ENCODE results near the gene ZNF140.

Gene ZNF140

GRCh38 chr12:133130038-133130807 is 49.5 kb downstream of the ZNF140 start, which contains the start of the genes ZNF10 and ZNF891:
Gene ZNF10, plus strand, starts transcription at chr12:133130627. Its CDS starts 13,866 bp downstream, at chr12:133144493.
Gene ZNF891, minus strand, starts transcription at chr12:133130274. Its CDS starts 8,356 bp downstream, at chr12:133121918.
- H3K4me3 ChIP-seq (ENCODE audit: low read depth, low read length): peak within 1 kb of the TSS; percentile 83
- TF ChIP-seq, protein P1, sequence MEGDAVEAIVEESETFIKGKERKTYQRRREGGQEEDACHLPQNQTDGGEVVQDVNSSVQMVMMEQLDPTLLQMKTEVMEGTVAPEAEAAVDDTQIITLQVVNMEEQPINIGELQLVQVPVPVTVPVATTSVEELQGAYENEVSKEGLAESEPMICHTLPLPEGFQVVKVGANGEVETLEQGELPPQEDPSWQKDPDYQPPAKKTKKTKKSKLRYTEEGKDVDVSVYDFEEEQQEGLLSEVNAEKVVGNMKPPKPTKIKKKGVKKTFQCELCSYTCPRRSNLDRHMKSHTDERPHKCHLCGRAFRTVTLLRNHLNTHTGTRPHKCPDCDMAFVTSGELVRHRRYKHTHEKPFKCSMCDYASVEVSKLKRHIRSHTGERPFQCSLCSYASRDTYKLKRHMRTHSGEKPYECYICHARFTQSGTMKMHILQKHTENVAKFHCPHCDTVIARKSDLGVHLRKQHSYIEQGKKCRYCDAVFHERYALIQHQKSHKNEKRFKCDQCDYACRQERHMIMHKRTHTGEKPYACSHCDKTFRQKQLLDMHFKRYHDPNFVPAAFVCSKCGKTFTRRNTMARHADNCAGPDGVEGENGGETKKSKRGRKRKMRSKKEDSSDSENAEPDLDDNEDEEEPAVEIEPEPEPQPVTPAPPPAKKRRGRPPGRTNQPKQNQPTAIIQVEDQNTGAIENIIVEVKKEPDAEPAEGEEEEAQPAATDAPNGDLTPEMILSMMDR (IDR thresholded peaks at IDR 0.05; ENCODE audit: low read depth, low read length): no peak

DNA sequence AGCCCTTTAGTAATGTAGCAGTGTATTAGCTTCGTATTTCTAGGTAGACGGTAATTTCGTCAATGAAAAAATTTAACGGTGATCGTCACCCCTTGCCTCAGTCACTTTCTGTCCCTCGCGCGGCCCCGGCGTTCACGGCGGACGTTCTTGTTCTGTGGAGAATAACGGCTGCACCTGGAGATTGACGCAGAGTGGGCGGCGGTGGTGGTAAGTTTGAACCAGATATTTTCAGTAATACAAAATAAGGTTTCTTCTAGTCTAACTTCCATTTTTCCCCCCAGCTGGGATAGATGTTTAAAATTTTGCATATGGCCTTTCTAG is 50.0 kb downstream of the ZNF140 start:
- peak overlapping the region; percentile 83 for H3K4me3 ChIP-seq (ENCODE audit: low read depth, low read length)
- TF ChIP-seq, protein P1 (IDR thresholded peaks at IDR 0.05; ENCODE audit: low read depth, low read length): no peak

- H3K4me3 ChIP-seq (ENCODE audit: low read depth, low read length): no peak overlapping the region
- TF ChIP-seq, protein P1 (IDR thresholded peaks at IDR 0.05; ENCODE audit: low read depth, low read length): no peak
Observed at GRCh38 chr12:133135747-133136146, 55.0 kb downstream of the ZNF140 start.

DNA sequence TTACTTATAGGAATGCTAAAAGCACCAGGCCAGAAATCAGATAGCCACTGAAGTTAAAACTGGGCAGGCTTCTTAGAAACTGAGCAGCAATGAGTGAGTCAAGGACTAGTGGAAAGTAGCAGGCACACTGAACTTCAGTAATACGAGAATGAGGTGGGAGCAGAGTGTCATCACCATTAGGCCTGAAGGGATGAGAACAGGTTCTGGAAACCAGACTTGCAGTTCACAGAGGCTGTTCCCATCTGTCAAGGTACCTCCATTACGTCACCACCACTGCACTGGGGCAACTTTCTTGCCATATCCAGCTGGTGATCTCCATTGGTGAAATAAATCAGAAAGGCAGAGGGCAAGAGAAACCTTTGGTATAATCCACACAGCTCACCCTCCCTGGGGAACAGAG is 65.3 kb downstream of the ZNF140 start:
- TF ChIP-seq, protein P1 (IDR thresholded peaks at IDR 0.05; ENCODE audit: low read depth, low read length): no peak
- no peak overlapping the region for H3K4me3 ChIP-seq (ENCODE audit: low read depth, low read length)

DNA sequence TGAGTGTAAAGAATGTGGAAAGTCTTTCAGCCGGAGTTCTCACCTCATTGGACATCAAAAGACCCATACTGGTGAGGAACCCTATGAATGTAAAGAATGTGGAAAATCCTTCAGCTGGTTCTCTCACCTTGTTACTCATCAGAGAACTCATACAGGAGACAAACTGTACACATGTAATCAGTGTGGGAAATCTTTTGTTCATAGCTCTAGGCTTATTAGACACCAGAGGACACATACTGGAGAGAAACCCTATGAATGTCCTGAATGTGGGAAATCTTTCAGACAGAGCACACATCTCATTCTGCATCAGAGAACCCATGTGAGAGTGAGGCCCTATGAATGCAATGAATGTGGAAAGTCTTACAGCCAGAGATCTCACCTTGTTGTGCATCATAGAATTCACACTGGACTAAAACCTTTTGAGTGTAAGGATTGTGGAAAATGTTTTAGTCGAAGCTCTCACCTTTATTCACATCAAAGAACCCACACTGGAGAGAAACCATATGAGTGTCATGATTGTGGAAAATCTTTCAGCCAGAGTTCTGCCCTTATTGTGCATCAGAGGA is 75.5 kb downstream of the ZNF140 start:
- H3K4me3 ChIP-seq (ENCODE audit: low read depth, low read length): no peak overlapping the region

More for the DNA sequence above, 75.5 kb downstream of the ZNF140 start:
- TF ChIP-seq, protein P1 (IDR thresholded peaks at IDR 0.05; ENCODE audit: low read depth, low read length): no peak

Data from WI38 (cell line).